ENCODE results near the gene CAMKK2.

- TF ChIP-seq EZH2 (IDR thresholded peaks at IDR 0.05; ENCODE audit: low read depth) (no peak), CTCF (conservative IDR thresholded peaks at IDR 0.05) (no peak)
Observed at GRCh38 chr12:121237415-121237814, 59.1 kb downstream of the CAMKK2 start.

All from PC-9 (cell line).